GM13977 (cell line): ENCODE measurements around the gene HERC3.

ENCODE experiments used
- DNase-seq: peaks from one replicate; pipeline ENCODE4 v3.0.0; 2012; ENCODE audit warnings: low spot score
- in situ Hi-C: fragments of 300-500 bp; cut with MboI; formaldehyde crosslinking; loops from one replicate; pipeline ENCODE4 v1.12.0; 2022; ENCODE audit warnings: low sequenced_read_pairs, low pct_unique_long_range_greater_than_20kb, mixed read lengths, inconsistent platforms; ENCODE audit not compliant: unreplicated experiment
- TF ChIP-seq, protein P1 (sequence below): IDR thresholded peaks from 2 replicates; pipeline ENCODE4 v1.5.1; 2012; ENCODE audit warnings: mild to moderate bottlenecking, control low read depth; ENCODE audit not compliant: insufficient read depth; ENCODE audit errors: extremely low read depth, missing control alignments

HERC3 gene

DNA sequence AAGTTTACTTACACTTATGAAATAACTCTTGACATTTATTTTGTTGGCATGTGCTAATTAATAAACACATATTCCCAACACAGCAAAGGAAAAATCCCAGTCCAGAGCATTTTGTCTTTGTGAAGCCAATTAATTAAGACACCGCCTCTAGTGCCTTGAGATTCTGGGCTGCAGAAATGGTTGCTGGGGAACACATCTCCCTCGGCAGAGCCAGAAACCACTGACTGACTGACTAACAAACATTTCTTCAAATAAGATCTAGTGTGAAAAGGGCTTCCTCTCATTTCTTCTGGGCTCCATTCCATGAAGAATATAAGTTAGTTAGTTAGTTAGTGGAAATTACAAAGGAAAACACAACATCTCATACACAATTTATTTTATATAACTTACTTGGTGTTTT is 133.7 kb downstream of the HERC3 start:
- no peak for DNase-seq
- in situ Hi-C loops = no loop called here
- TF ChIP-seq, protein P1, sequence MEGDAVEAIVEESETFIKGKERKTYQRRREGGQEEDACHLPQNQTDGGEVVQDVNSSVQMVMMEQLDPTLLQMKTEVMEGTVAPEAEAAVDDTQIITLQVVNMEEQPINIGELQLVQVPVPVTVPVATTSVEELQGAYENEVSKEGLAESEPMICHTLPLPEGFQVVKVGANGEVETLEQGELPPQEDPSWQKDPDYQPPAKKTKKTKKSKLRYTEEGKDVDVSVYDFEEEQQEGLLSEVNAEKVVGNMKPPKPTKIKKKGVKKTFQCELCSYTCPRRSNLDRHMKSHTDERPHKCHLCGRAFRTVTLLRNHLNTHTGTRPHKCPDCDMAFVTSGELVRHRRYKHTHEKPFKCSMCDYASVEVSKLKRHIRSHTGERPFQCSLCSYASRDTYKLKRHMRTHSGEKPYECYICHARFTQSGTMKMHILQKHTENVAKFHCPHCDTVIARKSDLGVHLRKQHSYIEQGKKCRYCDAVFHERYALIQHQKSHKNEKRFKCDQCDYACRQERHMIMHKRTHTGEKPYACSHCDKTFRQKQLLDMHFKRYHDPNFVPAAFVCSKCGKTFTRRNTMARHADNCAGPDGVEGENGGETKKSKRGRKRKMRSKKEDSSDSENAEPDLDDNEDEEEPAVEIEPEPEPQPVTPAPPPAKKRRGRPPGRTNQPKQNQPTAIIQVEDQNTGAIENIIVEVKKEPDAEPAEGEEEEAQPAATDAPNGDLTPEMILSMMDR = no peak

DNA sequence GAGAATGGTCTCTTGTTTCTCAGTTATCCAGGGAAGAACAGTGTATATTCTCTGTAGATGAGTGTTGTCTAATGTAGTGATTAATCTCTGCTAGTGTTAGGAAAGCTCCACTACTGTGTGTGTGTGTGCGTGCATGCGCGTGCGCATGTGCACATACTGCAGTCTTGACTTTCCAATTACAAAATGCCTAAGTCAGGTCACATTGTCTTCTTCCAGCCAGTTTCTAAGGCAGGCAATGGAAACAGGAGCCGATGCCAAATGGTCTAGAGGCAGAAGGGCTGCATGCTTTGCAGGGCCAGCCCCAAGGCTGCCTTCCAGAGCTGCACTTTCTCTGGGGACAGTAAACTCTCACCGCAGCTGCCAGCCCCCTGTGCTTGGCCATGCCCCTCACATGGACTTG is 135.9 kb downstream of the HERC3 start:
- no peak for DNase-seq
- TF ChIP-seq, protein P1 = no peak
- in situ Hi-C loops = no loop called here

DNA sequence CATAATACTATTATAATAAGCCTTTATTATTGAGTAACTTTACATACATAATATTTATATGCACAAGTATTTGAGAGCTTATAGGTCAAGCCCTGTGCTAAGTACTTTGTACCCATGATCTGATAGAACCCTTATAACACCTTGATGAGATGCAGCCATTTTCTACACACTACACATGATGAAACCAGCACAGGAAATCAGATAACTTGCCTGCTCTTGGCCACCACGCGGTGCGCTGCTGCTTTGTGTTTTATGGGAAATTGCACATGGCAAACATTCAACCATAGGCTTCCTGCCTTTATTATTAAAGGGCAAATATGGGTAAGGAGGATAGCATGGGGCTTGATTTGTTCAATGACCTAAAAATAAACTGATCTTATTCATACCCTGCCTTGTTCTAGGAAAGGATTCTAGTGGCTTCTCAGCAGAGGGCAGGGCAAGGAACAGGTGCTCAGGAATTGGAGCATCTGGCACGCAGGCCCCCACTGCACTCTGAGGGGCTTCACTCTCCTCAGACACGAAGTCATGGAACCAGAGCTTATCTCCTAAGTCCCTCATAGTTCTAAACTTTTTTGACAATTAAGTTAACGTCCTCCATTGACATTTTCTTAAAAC is 137.0 kb downstream of the HERC3 start:
- no peak for DNase-seq
- TF ChIP-seq, protein P1 = no peak
- in situ Hi-C loops = no loop called here

DNA sequence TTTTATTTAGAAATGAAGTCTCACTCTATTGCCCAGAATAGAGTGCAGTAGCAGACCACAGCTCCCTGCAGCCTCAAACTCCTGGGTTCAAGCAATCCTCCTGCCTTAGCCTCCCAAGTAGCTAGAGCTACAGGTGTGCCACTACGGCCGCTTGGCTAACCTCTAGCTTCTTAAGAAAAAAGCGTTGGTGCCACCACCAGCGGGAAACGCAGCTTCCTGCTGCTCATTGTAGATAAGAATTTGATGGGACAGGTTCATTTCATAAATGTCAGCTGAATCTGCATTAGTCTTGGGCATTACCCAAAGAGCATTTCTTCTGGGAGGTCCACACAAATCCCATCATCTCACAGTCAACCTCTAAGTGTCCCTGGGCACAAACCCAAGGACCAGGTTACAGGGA is 138.5 kb downstream of the HERC3 start:
- in situ Hi-C loops = no loop called here
- no peak for DNase-seq
- TF ChIP-seq, protein P1 = no peak

DNA sequence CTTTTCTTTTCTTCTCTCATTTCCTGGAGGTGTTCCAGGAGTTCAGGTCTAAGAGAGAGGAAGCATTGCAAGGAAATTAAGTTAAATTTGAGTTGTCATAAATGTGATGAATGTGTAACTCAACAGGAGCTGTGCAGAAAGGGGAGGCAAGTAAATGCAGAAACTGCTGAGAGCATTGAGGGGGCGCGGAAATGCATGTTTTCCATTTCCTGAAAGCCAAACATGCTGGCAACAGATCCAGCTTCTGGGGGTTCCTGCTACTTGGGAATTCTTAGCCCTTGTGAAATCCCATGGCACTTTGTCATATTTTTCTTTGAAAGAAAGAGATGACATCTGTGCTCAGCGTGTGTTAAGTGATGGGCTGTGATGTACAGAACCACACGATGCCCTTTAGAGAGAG is 139.1 kb downstream of the HERC3 start:
- no peak for DNase-seq
- TF ChIP-seq, protein P1 = no peak
- in situ Hi-C loops = no loop called here

DNA sequence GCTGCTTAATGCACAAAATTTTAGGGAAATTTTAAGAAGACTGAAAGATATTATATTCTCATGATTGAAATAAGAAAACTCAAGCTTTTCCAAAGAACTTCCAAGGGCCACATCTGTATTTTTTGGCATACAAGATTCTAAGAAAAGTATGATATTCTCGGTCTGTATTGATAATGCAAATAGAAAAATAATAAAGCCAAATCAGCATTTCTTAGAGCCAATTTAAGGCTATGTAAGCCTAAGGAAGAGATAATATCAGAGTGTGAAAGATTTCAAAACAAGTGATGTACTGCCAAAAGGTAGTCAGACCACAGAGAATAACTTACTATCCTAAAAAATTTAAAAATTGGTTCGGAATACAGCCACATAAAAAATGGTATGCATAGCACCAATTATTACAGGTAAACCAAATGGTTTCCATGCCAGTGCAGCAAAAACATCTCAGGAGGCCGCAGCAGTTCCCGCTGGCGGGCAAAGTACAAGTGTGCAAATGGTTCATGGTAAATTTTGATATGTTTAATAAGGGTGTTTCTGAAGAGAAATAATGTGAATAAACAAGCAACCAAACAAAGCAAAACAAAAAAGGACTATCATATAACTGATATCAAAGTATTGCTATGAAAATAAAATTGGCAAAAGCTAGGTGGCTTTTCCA is 140.6 kb downstream of the HERC3 start:
- in situ Hi-C loops = no loop called here
- no peak for DNase-seq
- TF ChIP-seq, protein P1 = no peak
